HL-60/S4 (cell line): ENCODE results near the gene MCTP2.

ENCODE experiments used
- in situ Hi-C: fragments of 300-500 bp; cut with MboI; formaldehyde crosslinking; loops from 2 replicates; pipeline ENCODE4 v1.14.3; 2022; ENCODE audit warnings: low sequenced_read_pairs

Gene MCTP2

GRCh38 chr15:94509259-94509658 lies 277.9 kb downstream of the MCTP2 start:
- in situ Hi-C loops: no loop called here

GRCh38 chr15:94522125-94522524 lies 290.8 kb downstream of the MCTP2 start:
- in situ Hi-C loops: no loop called here

GRCh38 chr15:94523873-94524272 lies 292.5 kb downstream of the MCTP2 start:
- in situ Hi-C loops: no loop called here

GRCh38 chr15:94524565-94524964 lies 293.2 kb downstream of the MCTP2 start:
- in situ Hi-C loops: no loop called here

GRCh38 chr15:94526071-94526689 lies 294.8 kb downstream of the MCTP2 start:
- in situ Hi-C loops: no loop called here

GRCh38 chr15:94532226-94532625 lies 300.9 kb downstream of the MCTP2 start:
- in situ Hi-C loops: no loop called here
